ENCODE data around the gene SLC13A3. TPM values are rescaled to one million over a fixed set of nuclear protein-coding genes. Genes with fewer than 3 reads are reported as not detected.

Gene SLC13A3
- total RNA-seq, 1 experiment from 2014 or later: 17.5 TPM

DNA sequence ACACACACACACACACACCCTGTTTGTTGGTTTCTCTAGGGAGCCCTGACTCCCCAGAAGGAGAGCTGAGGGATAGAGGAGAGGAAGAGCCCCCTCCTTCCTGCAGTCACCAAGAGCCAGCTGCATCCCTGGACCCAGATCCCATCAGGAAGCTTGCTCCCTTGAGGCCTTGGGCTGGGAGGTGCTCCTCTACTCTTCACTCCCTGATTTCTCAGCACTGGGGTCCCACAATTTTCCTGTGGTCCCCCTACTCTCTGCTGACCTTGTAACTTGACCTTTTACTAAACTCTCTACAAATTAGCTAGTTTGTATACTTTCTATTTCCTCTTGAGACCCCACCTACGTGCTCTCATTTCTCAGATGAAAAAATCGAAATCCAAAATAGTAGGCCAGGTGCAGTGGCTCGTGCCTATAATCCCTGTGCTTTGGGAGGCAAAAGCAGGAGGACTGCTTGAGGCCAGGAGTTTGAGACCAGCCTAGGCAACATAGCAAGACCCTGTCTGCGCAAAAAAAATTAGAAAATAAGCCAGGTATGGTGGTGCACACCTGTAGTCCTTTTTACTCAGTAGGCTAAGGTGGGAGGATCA lies 95.8 kb downstream of the SLC13A3 start:
- H3K23me2 ChIP-seq (ENCODE audit: insufficient read length, low read depth, low read length, poor library complexity, severe bottlenecking): no peaks in the 10 kb centered on the region
- H3K9me3 ChIP-seq (ENCODE audit: control insufficient read depth, low read depth, low read length): no peaks in the 10 kb centered on the region
- no peak overlapping the region for H3K4me2 ChIP-seq (ENCODE audit: insufficient read depth, insufficient read length, low read length)
- H4K20me1 ChIP-seq (ENCODE audit: control insufficient read depth, insufficient read depth, insufficient read length): no peaks in the 10 kb centered on the region
- no peak overlapping the region for H3K56ac ChIP-seq (ENCODE audit: insufficient read length, low read depth, low read length)
- H3K27me3 Mint-ChIP-seq (ENCODE audit: low read depth): no peaks in the 10 kb centered on the region
- H2AFZ ChIP-seq (ENCODE audit: low read length): no peak overlapping the region
- H2AK5ac ChIP-seq (ENCODE audit: insufficient read length, low read length): no peak overlapping the region
- H2BK12ac ChIP-seq (ENCODE audit: insufficient read length, low read depth, low read length): no peak overlapping the region
- H3K27ac ChIP-seq (ENCODE audit: insufficient read length, low read depth, low read length): no peak overlapping the region
- H3K9me3 Mint-ChIP-seq: no peaks in the 10 kb centered on the region
- no peak overlapping the region; a peak in 2 of 5 replicates for H3K4me3 Mint-ChIP-seq
- TF ChIP-seq, protein P1, sequence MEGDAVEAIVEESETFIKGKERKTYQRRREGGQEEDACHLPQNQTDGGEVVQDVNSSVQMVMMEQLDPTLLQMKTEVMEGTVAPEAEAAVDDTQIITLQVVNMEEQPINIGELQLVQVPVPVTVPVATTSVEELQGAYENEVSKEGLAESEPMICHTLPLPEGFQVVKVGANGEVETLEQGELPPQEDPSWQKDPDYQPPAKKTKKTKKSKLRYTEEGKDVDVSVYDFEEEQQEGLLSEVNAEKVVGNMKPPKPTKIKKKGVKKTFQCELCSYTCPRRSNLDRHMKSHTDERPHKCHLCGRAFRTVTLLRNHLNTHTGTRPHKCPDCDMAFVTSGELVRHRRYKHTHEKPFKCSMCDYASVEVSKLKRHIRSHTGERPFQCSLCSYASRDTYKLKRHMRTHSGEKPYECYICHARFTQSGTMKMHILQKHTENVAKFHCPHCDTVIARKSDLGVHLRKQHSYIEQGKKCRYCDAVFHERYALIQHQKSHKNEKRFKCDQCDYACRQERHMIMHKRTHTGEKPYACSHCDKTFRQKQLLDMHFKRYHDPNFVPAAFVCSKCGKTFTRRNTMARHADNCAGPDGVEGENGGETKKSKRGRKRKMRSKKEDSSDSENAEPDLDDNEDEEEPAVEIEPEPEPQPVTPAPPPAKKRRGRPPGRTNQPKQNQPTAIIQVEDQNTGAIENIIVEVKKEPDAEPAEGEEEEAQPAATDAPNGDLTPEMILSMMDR (conservative IDR thresholded peaks at IDR 0.05): no peak
- H3K79me2 ChIP-seq (ENCODE audit: insufficient read depth, low read length): no peaks in the 10 kb centered on the region
- H3K23ac ChIP-seq (ENCODE audit: insufficient read length, low read depth, low read length): no peak overlapping the region
- no peak overlapping the region for H4K8ac ChIP-seq (replicated peaks; ENCODE audit: insufficient read length, low read depth, low read length)
- WGBS (ENCODE audit: extremely low coverage, insufficient read length, low lambda C conversion rate): no CpG with 5 or more reads among the region's 4 CpGs
- H3K79me1 ChIP-seq (ENCODE audit: insufficient read depth, low read depth, low read length, poor library complexity, severe bottlenecking): no peaks in the 10 kb centered on the region
- no peak overlapping the region for H4K91ac ChIP-seq (ENCODE audit: insufficient read length, low read depth, low read length)
- no peak for DNase-seq
- H3K9ac ChIP-seq (ENCODE audit: extremely low read depth, insufficient read length, low read length): no peak overlapping the region
- H4K5ac ChIP-seq (ENCODE audit: insufficient read length, low read depth, low read length): no peak overlapping the region
- H3K14ac ChIP-seq (ENCODE audit: insufficient read depth, low read length): no peak overlapping the region
- H3K36me3 Mint-ChIP-seq (ENCODE audit: insufficient read depth in 1 of 3, low read depth in 3 of 3): no peaks in the 10 kb centered on the region
- H3T11ph ChIP-seq (ENCODE audit: low read length): no peak overlapping the region
- H3K18ac ChIP-seq (ENCODE audit: insufficient read length, low read depth, low read length): no peak overlapping the region
- no peak overlapping the region for H2BK15ac ChIP-seq (ENCODE audit: low read depth, low read length)
- H2BK20ac ChIP-seq (ENCODE audit: low read depth, low read length, poor library complexity, severe bottlenecking): no peak overlapping the region
- peaks cover 75 to 77% of the 10 kb centered on the region in 2 experiments for H3K4me1 Mint-ChIP-seq
- no peak overlapping the region for H2BK120ac ChIP-seq (ENCODE audit: low read depth, low read length, poor library complexity, severe bottlenecking)
- no peaks in the 10 kb centered on the region for H3K27me3 ChIP-seq (ENCODE audit: insufficient read depth, low read length)
- peak overlapping the region in 1 of 3 experiments; percentile 77; a peak in 3 of 7 replicates for H3K27ac Mint-ChIP-seq
- H3K4ac ChIP-seq (ENCODE audit: low read depth, low read length): no peak overlapping the region
- no peak overlapping the region for H2BK5ac ChIP-seq (ENCODE audit: insufficient read length, low read length)
- H3K4me1 ChIP-seq (ENCODE audit: insufficient read depth, low read length): peaks cover 6% of the 10 kb centered on the region; the same call in 1 of the 2 replicates

Data from H9 (cell line).